Nucleus accumbens (tissue), 56 donors: ENCODE results near the gene EPG5.

ENCODE experiments used
- DNase-seq, 56 donors: peaks; one replicate each; lab custom pipeline; 2025; lab: John Stamatoyannopoulos, UW

EPG5 gene

DNA sequence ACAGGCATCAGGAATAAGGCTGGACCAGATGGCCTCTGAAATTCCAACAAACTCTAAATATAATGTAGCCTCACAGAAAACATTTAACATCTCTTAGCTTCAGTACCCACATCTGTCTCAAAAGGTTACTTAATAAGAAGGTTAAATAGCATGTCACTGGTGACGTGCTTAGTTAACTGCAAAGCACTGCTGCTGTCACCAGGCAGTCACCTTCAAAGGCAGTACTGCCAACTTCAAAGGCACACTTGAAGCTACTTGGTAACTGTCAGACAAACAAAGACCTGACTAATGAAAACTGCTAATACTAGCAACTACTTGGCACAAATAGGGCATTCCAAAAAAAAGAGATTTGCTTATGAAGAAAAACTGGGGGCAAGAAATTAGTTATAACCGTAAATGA lies 36.2 kb downstream of the EPG5 start:
- no peak for DNase-seq

DNA sequence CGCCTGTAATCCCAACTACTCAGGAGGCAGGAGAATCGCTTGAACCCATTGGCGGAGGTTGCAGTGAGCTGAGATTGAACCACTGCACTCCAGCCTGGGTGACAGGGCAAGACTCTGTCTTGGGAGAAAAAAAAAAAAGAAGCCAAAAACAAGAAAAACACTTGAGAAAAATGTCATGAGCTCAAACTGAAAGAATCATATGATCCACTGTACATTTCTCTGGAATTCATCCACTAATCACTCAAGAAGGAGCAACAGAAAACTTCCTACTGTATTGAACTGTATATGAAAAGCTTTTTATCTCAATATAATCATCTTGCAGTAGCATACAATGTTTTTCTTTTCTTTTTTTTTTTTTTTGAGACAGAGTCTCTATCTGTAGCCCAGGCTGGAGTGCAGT lies 40.4 kb downstream of the EPG5 start:
- DNase-seq: no peak

DNA sequence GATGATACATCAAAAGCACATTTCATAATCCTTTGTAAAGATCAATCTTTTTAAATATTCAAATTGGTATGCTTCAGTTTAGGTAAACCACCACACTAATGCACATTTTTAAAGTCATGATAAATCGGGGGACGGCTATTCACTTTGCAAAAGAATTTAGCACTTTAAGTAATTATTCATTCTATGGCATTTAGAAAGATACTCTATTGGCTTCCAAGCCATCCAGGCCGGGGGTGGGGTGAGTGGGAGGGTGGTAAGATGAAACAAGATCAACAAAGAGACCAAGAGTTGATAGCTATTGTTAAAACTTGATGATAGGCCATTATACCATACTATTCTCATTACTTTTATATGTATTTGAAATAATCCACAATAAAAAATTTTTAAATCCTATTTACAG lies 41.0 kb downstream of the EPG5 start:
- no peak for DNase-seq

DNA sequence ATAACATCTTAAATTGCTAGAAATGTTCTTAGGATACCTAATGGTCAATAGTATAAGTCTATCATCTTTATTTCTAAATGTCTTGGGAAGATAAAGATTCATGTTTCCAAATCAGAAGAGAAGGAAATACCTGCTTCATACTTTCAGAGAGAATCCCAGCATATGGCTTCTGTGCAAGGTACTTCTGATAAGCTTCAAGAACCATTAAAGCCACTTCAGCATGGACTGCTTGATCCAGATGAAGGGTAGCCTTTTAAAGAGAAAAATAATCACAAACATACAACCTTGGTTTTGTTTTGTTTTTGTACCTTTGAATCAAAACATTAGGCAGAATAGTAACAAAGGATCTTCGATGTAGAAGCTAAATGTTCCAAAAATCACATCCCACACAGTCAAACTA lies 44.0 kb downstream of the EPG5 start:
- no peak for DNase-seq

DNA sequence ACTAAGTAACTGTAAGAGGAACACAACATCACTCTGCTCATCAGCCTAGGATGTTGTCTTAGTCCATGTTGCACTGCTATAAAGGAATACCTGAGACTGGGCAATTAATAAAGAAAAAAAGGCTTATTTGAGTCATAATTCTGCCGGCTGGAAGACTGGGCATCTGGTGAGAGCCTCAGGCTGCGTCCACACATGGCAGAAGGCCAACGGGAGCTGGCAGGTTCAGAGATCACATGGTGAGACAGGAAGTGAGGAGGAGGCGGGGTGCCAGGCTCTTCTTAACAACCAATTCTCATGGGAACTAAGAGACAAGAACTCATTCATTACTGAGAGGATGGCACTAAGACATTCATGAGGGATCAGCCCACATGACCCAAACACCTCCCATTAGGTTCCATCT lies 46.8 kb downstream of the EPG5 start:
- peak in 23 of 56 donors; percentile 1 to 66 (median 13) for DNase-seq

DNA sequence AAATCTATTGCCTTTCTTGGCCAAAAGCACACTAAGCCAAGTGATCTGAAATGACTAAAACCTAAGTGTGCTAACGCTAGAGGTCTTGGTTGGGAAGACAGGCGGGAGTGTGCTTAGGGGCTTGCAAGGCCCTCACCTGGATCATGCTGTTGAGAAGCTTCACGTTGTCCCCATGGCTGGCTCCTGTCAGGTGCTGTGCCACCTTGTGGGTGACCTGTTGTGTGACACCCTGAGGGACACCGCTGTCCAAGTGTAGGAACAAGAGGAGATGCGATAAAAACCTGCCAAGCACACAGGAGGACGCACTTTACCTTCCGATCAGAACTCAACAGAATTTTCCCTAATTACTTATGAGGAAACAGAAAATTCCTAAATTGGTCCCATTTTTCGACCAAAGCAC lies 50.8 kb downstream of the EPG5 start:
- DNase-seq: no peak

DNA sequence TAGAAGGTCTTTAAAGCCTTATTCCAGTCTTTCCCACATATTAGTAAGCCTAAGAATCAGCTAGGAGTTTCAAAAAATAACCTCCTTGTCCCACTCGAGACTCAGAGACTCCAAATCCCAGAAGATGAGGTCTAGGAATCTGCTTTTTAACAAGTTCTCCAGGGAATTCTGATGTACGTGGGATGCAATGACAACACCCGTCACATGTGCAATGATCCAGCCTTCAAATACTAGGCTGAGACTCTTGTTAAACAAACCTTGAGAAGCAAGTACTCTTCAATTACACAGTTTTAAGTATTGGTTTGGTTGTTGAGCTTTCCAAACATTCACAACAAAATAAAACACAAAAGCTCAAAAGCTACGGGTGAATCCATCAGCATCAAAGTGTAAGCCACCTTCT lies 53.9 kb downstream of the EPG5 start:
- no peak for DNase-seq

DNA sequence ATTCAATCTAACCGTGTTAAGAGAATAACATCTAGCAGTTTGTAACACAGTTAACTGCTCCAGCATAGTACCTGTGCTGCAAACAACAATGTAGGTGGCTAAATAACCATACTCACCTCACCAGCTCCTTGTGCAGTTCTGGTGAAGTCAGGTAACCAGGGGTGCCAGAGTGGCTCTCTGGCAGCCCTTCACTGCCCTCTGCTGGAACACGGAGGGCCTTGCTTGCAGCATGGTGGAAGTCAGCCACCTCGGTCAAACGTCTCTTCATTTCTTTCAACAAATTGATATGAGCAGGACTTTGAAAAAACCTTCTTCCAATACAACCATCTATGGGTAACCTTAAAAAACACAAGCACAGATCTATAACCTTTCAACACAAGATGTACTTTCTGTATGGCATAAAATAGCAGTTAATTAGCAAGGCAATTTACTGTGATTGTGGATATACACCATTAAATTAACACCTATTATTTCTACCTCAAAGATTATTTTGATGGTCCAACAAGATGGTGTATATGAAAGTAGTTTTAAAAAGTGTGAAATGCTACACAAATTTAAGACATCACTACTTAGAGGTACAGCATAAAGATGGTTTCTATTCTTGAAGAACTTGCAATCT lies 56.6 kb downstream of the EPG5 start:
- DNase-seq: peak in 11 of 56 donors; percentile 0 to 27 (median 11)

DNA sequence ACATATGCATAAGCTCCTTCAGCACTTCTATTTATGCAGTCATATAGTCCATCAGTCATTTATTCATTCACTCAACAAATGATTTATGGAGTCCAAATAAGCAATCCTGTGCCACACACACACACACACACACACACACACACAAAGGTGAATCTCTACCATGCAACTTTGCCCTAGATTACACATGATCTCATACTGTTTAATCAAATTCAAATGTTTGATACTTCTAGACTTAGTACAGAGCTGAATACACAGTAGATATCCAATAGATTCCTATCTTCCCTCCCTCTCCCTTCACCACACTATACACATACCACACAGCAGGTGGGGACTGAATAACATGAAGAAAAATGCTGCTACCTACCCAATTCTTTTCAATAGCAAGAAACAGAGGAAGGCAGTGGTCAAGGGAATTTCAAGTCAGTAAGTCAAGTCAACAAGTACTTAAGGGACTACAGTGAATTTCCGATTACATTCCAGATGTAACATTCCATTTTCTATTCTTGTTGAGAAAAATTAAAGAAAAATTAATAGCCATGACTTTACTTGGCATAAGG lies 65.4 kb downstream of the EPG5 start:
- DNase-seq: no peak

DNA sequence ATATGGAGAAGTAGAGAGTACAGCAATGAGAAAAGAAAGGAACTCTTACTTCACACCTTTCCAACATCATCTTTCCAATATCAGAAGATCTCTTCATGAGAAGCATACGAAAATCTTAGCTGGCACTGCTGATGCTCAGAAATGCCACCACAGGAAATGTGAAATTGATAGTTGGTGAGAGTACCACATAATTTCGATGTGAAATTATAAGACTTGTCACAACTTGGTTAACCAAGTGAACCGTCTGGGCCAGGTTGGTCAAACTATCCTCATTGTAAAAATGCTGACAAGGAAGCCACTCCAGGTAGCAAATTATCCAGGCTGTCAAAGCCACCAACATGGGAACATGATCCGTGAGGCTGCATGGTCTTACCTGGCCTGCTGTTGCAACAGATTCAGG lies 66.5 kb downstream of the EPG5 start:
- DNase-seq: no peak

DNA sequence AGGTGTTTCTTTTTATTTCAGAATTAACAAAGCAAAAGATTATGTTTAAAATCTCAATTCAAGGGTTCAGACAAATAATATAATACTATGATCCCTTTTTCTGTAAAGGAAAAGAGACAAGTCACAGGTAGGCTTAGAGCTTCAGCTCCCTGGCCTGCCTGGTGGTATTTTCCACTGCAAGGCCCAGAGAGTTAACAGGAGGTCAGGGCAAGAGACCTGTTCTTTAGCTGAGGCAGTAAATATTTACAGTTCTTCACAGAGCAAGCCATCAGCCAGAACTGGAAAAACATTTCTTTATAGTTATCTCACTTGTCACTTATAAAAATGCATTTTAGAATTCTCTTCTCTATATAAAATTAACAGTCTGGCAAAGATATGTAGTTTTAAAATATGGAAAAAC lies 70.1 kb downstream of the EPG5 start:
- DNase-seq: no peak

DNA sequence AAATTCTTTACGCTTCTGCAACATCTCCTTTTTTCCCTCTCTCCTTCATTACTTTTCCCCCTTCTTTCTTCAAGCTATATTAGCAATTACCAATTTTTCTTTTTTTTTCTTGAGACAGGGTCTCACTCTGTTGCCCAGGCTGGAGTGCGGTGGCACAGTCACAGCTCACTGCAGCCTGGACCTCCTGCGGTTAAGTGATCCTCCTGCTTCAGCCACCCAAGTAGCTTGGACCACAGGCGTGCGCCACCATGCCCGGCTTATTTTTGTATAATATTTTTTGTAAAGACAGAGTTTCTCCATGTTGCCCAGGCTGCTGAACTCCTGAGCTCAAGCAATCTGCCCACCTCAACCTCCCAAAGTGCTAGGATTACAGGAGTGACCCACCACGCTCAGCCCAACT lies 70.7 kb downstream of the EPG5 start:
- no peak for DNase-seq

DNA sequence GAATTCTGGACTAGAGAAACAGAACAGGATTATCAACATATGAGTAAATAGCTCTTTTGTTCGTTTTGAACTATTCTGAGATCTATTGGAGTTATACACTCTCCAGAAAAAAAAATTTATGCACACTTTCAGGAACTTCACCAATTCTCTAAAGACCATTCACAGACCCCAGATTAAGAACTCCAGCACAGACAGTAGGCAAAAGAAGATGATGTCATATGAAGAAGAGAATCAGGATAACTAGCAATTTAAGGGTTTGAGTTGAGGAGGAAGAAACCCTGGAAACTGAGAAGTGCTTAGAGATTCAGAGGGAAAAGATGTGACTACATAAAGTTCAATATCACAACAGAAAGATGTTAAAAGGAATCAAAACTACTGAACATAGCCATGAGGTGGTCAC lies 71.8 kb downstream of the EPG5 start:
- no peak for DNase-seq

DNA sequence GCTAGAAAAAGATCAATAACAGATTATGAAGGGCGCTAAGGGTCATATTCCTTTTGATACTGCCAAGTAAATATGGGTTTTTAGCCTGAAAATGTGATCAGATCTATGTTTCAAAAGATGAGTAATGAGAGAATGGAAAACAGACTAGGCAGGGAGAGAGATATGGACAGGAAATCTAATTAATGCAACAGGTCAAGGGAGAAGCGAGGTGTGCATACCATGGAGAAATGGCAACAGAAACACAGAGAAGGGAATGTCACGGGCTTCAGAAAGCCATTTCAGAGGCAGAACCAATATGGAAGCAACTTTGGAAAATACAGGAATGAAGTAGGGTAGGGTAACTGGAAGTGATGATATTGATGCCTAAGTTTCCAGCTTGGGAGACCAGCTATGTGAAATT lies 72.3 kb downstream of the EPG5 start:
- no peak for DNase-seq

DNA sequence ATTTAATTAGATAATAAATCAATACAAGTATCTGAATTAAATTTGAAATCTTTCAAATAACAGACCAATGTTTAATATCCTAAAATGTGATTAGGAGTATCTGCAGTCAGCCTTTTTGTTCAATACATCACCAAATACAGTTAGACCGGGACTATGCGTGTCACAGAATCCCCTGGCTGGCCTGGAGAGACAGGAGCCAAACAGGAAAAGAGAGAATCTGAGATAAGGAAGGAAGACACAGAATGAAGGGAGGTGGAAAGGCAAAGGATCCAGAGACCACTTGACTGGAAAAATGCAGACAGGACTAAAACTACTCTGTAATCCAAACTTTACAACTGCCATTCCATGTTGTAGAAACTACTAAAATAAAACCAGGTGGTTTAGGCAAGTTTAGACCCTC lies 75.3 kb downstream of the EPG5 start:
- DNase-seq: no peak

DNA sequence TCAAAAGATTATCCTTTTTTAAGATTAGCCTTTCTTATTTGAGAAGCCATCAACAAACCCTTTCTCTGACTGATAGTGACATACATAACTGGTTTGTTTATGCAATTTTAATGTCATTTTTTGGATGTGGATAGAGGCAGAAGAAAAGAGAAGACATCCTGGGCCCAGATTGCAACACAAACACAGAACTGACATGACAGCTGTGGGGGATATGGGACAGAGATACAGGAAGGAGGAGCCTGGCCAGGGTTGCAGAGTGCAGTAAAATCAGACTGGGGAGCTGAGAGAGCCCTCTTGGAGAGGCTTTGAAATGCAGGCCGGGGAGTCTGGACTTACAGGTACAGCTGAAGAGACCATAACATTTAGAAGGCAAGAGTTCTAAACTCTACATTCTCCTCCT lies 76.5 kb downstream of the EPG5 start:
- no peak for DNase-seq

DNA sequence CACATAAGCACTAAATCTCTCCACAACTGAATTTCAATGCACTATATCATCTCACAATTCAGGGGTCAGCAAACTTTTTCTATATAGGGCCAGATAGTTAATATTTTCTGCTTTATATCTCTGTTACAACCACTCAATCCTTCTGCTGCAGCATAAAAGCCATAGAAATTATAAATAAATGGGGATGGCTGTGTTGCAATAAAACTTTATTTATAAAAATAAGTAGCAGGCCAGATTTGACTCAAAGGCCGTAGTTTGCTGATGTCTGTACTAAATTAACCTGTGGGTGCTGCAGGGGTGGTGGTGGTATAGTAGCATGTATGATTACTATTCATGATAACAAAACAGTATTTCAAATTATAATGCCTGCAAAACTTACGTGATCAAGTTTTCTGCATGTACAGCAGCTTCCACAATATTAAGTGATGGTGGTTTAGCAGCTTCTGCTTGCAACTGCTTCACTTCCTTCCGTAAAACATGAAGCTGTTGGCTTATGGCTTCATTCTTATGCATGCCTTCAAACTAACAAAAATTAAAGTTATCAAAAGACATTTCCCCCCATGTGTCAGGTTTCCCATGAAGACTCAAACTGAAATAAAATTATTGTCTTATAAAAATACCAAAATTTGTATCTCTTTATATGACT lies 77.6 kb downstream of the EPG5 start:
- no peak for DNase-seq

DNA sequence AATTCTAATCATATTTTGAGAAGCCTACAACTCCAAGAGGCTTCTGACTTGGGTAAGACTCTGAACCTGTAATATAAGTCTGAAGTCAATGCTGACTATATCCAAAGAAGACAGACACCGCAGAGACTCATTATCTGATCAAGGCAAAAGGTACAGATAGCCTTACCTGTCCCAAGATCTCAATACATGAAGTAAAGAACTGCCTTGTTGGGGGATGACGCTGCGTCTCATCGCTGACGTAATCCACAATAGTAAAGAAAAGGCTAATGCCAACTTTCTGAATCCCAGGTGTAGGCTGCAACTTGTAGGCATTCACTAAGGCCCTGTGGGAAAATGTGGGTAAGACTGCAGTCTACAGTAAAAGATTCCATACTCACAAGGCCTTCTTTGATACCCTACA lies 79.5 kb downstream of the EPG5 start:
- DNase-seq: no peak

DNA sequence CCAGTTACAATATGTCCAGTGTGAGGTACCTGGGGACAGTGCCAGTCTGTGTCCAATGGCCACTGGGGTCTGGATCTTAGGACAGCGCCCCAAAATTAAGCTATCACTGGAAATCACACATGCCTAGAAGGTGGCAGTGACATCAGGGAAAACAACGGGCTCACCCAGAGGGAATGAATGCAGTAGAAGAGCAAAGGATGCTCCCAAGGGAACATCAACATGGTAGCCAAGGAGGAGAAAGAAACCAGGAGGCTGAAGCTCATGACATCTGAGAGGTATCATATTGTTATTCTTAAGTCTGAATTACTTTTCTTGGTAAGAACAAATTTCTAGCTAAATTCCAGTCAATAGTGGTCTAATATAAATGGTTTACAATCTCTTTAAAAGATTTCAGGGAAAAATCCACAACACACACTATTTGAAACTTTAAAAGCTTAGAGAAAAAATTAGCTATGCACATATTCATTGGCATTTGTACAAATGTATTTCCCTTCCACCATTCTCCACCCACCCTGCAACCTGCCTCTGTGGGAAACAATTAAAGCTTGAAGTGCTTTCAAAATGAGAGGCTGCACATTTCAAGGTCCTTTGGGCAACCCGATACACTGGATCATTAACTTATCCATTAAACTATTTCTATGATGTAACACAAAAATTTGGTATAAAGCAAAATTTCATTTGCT lies 86.1 kb downstream of the EPG5 start:
- no peak for DNase-seq

DNA sequence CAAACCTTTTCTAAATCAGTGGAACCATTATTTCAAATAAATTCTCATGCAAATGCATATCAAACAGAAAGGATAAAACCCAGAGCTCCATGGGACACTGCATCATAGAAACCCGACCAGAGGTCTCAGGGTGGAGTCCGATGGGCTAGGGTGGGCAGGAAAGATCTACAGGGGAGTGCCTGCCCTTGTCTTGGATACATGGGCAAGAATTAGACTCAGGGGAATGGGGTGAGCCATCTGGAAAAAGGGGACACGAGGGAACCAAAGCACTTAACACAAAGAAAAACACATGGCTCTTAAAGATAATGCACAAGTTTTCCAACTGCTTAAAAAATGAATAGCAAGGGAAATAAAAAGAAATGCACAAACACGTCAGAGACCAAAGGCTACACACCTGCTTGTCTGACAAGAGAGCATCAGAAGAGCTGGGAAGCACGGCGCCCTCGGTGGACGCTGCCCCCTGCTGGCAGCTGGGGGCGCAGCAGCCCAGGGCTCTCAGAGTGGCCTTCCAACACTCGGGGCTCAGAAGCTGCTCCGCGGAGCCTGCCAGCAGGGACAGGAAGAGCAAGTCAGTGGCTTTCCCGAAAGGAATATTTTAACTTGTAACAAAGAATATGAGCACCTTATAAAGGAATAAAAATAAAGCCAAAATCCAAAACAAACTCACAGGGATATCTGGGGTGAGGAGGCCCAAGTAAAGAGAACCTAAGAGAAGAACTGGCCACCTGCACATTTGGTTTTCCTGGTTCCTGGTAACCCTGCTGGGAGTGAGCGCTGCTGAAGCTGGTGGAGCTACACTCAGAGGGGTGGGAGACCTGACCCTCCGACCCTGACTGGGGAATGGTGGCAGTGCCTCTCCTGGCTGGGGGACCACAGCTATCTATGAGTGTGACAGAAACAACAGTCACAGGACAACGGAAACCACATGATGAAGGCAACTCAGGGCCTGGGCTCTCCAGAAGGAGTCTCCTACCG lies 87.2 kb downstream of the EPG5 start:
- DNase-seq: peak in 47 of 56 donors; percentile 2 to 75 (median 24)

DNA sequence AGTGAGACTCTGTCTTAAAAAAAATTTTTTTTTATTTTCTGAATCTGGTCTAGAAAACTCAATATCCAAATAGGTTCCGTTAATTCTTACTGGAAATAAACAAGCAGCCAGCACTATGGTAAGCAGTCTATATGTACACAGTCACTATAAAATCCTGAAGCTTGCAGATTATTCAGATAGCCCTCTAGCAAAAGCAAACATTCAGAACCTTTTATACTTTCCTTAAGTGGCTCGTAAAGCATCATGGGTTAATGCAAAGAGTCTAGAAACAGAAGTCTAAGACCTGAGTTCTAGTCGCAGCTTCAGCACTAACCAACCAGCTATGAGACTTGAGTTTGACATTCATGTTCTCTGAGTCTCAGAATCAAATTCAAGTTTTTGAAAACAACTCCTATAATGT lies 89.7 kb downstream of the EPG5 start:
- DNase-seq: no peak
